Thoracic aorta (tissue), 2 donors: ENCODE results near the gene CNPY1. TPM values are rescaled to one million over a fixed set of nuclear protein-coding genes. Genes with fewer than 3 reads are reported as not detected.

ENCODE experiments used
- ATAC-seq: fragments of 150-250 bp; one replicate; pipeline ENCODE4 v1.8.0; 2017; ENCODE audit warnings: low read depth; ENCODE audit not compliant: insufficient number of reproducible peaks, low FRiP score
- DNase-seq: peaks from one replicate; pipeline ENCODE4 v3.0.0-alpha.2; 2020; ENCODE audit warnings: low spot score
- H3K27ac ChIP-seq, 2 donors: fragments of 200-600 bp; sonication (generic); 1 replicate in 1 of 2; 2 replicates in 1 of 2; pipeline ENCODE4 v1.5.1; 2016; ENCODE audit warnings: mild to moderate bottlenecking in 2 of 2, moderate library complexity in 2 of 2
- H3K27me3 ChIP-seq: fragments of 200-600 bp; sonication (generic); replicated peaks from 2 replicates; pipeline ENCODE4 v1.6.0; 2016; ENCODE audit warnings: mild to moderate bottlenecking; ENCODE audit not compliant: insufficient read depth
- H3K36me3 ChIP-seq: fragments of 200-600 bp; sonication (generic); one replicate; pipeline ENCODE4 v1.5.1; 2016
- H3K4me1 ChIP-seq, 2 donors: fragments of 200-600 bp; sonication (generic); 1 replicate in 1 of 2; 2 replicates in 1 of 2; pipeline versions ENCODE4 v1.5.1 to v1.6.0; 2016; ENCODE audit warnings: low read depth in 2 of 2, mild to moderate bottlenecking in 1 of 2; ENCODE audit not compliant: control insufficient read depth in 1 of 2
- H3K4me3 ChIP-seq: fragments of 200-600 bp; sonication (generic); 2 replicates; pipeline ENCODE4 v1.5.1; 2016; ENCODE audit warnings: mild to moderate bottlenecking
- H3K9me3 ChIP-seq: fragments of 200-600 bp; sonication (generic); 2 replicates; pipeline ENCODE4 v1.5.1; 2016
- CTCF ChIP-seq: fragments of 200-600 bp; sonication (generic); IDR thresholded peaks from one replicate; pipeline ENCODE4 v1.5.1; 2019; ENCODE audit warnings: antibody characterized with exemption
- total RNA-seq, 2 donors: library from RNA; depleted of rRNA; stranded (reverse); fragments of >200 nt; gene quantifications; one replicate each; pipeline versions ENCODE4 v1.1.0 to v1.2.3, GENCODE V29; 2016

Gene CNPY1
- total RNA-seq, 2 donors from 2014 or later, result not detected

GRCh38 chr7:155483245-155483644, 63.1 kb downstream of the CNPY1 start:
- no peak for DNase-seq
- Histone ChIP-seq H3K36me3 (no peaks in the 10 kb centered on the region), H3K27me3 (no peaks in the 10 kb centered on the region), H3K4me3 (no peak overlapping the region), H3K4me1 (no peaks in the 10 kb centered on the region), H3K27ac (no peak overlapping the region), H3K9me3 (no peaks in the 10 kb centered on the region)
- no peak for ATAC-seq
- TF ChIP-seq CTCF, result no peak

- H3K36me3 ChIP-seq, result no peaks in the 10 kb centered on the region
- DNase-seq, result no peak
- no peaks in the 10 kb centered on the region for H3K9me3 ChIP-seq
- no peak overlapping the region for H3K4me3 ChIP-seq
- ATAC-seq, result no peak
- H3K27me3 ChIP-seq, result no peaks in the 10 kb centered on the region
- no peaks in the 10 kb centered on the region for H3K4me1 ChIP-seq
- no peak for TF ChIP-seq CTCF
- H3K27ac ChIP-seq, result no peak overlapping the region
Observed at GRCh38 chr7:155482511-155483183, 63.7 kb downstream of the CNPY1 start.

DNA sequence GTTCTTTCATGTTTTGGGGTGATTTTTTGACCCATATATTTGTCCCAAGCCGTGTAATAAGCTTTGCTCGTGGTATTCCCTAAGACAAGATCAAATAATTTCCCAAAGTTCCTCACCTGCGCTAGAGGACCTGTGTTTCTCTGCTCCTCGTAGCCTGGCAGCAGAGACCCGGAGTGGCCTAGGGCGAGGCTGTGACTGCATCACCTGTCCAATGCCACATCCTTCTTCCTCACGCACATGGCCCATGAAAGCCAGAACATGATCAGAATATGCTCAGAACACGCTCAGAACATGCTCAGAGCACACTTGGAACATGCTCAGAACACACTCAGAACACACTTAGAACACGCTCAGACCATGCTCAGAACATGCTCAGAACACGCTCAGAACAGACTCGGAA, 64.6 kb downstream of the CNPY1 start:
- DNase-seq (no peak), ATAC-seq (no peak)
- H3K4me3 ChIP-seq, result no peak overlapping the region
- H3K27ac ChIP-seq, result no peak overlapping the region
- no peaks in the 10 kb centered on the region for H3K9me3 ChIP-seq
- H3K4me1 ChIP-seq, result no peaks in the 10 kb centered on the region
- no peaks in the 10 kb centered on the region for H3K27me3 ChIP-seq
- no peak for TF ChIP-seq CTCF
- no peaks in the 10 kb centered on the region for H3K36me3 ChIP-seq

GRCh38 chr7:155477476-155477875, 68.9 kb downstream of the CNPY1 start:
- Histone ChIP-seq H3K27ac (no peak overlapping the region), H3K4me3 (no peak overlapping the region), H3K36me3 (no peaks in the 10 kb centered on the region), H3K9me3 (no peaks in the 10 kb centered on the region), H3K27me3 (no peaks in the 10 kb centered on the region), H3K4me1 (no peaks in the 10 kb centered on the region)
- DNase-seq (no peak), ATAC-seq (no peak)
- TF ChIP-seq CTCF, result no peak

DNA sequence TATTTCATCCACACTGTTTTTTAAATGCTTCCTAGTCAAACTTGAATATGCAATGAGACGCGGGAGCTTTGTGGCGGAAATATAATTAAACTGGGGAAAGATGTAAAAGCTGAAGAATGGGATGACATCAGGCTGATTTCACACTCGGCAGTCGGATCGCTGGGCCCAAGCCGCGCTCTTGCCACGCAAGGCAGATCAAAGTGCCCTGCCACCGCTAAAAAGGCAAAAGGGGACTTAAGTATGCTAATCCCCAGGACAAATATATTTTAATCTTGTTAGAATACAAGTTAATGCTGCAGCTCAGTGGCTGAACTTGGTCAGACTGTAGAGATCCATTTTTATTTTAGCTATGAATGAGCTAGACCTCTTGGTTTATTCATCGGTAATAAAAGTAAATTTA, 74.6 kb downstream of the CNPY1 start:
- Histone ChIP-seq H3K27ac (no peak overlapping the region), H3K4me3 (no peak overlapping the region), H3K4me1 (peaks cover 15 to 18% of the 10 kb centered on the region in 2 donors), H3K27me3 (peaks cover 13% of the 10 kb centered on the region), H3K9me3 (no peaks in the 10 kb centered on the region), H3K36me3 (no peaks in the 10 kb centered on the region)
- no peak for TF ChIP-seq CTCF
- DNase-seq, result no peak
- ATAC-seq, result no peak
